ENCODE data around the gene ARTN. TPM values are rescaled to one million over a fixed set of nuclear protein-coding genes. Genes with fewer than 3 reads are reported as not detected.
A peak's percentile ranks its signal among the peaks of the same experiment; 100 is the strongest.

Gene ARTN
- total RNA-seq, 1 donor from 2014 or later, result not detected

DNA sequence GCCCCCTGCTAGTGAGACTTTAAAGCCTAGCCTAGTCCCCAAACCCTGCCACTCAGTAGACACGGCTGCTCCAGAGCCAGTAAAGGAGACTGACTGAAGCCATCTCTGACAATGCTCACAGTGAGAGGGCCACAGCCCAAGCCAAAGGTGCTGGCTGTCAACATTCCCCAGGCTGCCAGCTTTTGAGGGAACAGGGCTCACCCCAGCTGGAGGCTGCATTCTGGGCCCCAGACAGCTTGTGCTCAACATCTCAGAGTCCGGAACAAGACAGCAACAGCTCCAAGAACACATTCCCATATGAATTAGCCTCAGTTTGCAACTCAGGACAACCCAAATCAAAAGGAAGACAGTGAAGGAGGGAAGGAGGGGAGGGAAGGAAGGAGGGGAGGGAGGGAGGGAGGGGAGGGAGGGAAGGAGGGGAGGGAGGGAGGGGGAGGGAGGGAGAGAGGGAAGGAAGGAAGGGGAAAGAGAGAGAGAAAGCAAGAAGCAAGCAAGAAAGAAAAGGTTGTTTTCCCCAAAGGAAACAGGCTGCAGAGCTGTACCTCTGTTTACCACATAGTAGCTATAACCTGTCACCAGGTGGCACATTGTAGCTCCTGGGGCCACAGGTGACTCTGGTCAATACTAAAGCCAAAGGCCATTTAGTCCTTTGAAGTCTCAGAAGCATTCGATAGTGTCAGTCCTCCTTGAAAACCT, 5.4 kb downstream of the ARTN start:
- intact Hi-C loops (cut with micrococcal nuclease), result loop anchor here (5.0 kb wide), 1 partner anchor 177 kb away; no protein-coding TSS in a partner anchor
- peak; percentile 70 for DNase-seq

DNA sequence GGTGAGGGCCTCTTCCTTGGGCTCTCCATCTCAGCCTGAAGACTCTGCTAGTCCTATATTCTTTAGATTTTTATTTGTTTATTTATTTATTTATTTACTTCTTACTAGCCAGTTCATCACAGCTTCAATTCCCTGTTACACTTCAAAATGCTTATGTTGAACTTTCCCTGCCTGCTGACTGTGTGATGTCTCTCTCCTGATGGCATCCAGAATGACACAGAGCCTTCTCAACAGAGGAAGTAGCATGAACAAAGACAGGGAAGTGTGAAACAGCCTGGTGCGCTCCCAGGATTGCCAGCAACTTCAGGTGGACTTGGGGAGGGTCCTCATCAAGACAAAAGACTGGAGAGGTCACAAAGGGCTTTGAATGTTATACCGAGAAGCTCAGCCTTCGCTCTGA, 8.8 kb downstream of the ARTN start:
- no peak for DNase-seq
- intact Hi-C loops (cut with micrococcal nuclease), result no loop called here

More for the DNA sequence above, 5.4 kb downstream of the ARTN start:
- ATAC-seq, result peak; percentile 69

DNA sequence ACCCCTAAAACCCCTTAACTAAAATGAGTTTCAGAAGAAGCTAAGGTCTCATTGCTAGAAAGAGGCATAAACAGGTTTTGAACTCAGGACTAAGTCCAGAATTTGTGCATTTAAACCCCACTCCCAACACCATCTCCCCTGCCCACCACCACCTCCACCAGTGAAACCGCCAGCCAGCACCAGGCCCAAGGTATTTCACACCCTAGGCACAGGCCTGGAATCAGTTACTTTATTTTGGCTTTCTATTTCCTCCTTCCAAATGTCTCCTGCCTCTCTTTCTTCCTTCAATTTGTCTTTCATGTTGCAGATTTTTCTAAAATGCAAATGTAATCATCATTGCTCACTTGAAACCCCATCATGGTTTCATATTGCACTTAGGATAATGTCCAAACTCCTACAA, 11.3 kb downstream of the ARTN start:
- DNase-seq, result no peak
- ATAC-seq, result no peak
- intact Hi-C loops (cut with micrococcal nuclease), result no loop called here

More for the DNA sequence above, 8.8 kb downstream of the ARTN start:
- no peak for ATAC-seq

DNA sequence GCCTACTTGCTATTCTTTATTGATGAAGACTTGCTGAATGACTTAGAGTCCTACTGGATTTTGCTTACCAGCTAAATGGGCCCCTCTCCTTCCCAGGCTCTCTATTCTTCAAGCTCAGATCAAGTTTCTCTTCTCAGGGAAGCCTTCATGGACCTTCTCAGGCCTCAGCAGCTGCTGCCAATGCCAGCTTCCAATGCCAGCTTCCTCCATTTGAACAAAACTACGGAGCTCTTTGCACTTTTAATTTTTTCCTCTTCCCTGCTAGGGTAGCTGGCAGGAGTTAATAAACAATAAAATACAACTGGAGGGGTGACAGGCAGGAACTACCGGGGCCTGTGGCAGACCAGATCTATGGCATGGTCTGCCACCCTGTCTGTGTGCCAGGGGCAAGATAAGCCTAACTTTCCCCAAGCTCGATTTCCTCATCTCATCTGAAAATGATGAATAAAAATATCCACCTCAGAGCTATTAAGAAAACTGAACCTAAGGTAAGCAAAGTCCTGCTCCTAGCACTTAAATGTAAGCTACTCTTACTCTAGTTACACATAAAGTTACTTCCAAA, 12.2 kb downstream of the ARTN start:
- intact Hi-C loops (cut with micrococcal nuclease), result no loop called here
- ATAC-seq (no peak), DNase-seq (no peak)

DNA sequence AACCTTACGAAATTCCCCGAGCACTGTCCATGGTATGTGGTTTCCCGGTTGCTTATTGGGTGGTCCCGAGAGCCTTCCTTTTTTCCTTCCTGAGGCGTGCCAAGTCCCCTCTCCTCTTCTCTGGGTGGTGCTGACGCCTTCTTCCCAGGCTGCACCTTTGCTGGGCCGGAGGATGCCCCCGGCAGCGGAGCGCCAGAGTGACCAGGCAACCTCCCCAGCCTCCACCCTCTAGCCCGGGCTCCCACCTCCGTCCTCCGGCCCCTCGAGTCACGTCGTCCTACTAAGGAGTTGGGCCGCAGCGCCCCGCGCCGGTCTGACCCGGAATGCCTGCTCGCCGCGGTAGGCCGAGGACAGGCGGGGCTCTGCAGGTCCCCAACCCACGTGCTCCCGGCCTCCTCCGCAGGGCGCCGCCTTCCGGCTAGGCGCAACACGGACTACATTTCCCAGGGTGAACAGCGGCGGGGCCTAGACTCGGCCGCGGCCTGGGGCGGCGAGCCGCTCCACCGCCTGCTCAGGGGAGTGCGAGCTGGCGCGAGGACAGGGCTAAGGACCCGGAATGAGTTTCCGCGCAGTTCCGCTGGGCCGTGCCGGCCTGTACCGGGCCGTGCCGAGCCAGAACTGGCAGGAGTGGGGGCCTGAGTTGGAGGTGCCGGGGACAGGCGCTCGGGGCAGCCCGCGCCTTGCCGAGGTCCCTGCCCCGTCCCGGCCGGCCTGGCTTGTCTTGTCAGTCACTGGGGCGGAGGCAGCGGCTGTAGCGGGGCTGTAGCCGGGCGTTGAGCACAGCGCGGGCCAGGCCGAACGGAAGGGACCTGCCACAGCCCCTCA, 12.8 kb downstream of the ARTN start, which contains the start of gene IPO13:
TSS of gene IPO13 (plus strand) at position 715 of the 825 bp plus-strand sequence. CDS start 651 bp downstream, outside the sequence.
- intact Hi-C loops (cut with micrococcal nuclease), result no loop called here
- ATAC-seq, result peak; percentile 93

DNA sequence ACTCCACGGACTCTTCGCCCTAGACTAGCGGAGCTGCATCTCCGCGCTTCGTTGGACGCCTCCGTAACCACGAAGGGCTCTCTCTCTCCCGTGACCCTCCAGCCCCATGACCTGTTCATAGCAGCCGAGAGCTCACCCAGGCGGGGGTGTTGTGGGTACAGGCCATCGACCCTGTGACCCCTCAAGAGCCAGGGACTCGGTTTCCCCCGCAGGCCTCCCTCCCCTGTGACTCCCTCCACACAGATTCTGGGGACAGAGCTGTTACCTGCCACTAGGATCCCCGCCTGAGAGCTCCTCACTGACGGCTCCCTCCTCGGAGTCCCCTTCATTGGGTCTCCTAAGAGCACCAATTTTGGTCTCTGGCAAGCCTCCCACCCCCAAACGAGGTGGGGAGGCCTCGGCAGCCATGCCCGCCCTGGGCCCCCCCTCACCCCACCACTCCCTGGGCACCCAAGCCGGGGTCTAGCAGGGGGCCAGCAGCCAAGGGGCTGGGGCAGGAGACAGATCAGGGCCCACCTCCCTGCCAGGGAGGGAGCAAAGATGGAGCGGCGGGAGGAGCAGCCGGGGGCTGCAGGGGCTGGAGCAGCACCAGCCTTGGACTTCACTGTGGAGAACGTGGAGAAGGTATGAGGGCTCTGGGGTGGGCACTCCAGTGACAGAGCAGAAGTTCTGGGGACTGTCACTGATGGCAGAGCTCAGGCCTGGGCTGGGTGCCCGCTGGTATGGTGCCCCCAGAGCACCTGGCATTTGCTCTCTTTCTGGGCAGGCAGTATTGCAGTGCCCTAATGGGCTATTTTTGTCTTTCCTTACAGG, 13.7 kb downstream of the ARTN start:
- peak; percentile 63 for ATAC-seq
- peak; percentile 82 for DNase-seq
- intact Hi-C loops (cut with micrococcal nuclease), result no loop called here

More for the DNA sequence above, 12.8 kb downstream of the ARTN start, which contains the start of gene IPO13:
- DNase-seq, result peak; percentile 97

DNA sequence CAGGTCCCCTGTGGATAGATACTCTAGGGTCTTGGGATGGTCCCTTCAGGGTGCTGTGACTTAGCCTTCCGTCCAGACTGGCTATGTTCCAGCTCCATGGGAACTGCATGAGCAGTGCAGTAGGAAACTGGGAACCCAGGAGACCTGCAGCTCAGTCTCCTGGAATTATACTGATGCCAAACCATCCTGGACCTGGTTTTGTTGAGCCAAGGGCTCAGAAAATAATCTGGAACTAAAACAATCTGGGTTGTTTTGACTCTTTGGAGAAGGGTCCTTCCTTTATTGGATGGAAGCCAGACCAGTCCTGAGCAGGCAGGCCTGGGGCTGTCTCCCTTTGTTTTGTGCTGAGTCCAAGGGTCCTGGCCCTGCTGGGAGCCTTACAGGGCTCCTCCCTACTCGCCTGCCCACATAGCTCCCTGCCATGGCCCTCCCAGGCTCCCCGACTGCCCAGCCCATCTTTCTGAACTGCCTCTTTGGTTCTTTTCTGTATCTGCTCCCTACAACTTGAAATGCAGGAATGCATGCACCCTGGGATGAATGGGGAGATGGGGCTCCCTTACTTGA, 14.4 kb downstream of the ARTN start:
- intact Hi-C loops (cut with micrococcal nuclease), result no loop called here
- no peak for DNase-seq
- ATAC-seq, result no peak

DNA sequence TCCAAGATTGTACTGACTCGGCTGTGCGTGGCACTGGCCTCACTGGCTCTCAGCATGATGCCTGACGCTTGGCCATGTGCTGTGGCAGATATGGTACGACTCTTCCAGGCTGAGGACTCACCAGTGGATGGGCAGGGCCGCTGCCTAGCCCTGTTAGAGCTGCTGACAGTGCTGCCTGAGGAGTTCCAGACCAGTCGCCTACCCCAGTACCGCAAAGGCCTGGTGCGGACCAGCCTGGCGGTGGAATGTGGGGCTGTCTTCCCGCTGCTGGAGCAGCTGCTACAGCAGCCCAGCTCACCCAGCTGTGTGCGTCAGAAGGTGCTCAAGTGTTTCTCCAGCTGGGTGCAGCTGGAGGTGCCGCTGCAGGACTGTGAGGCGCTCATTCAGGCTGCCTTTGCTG, 16.1 kb downstream of the ARTN start:
- DNase-seq (peak; percentile 56), ATAC-seq (peak; percentile 0)
- intact Hi-C loops (cut with micrococcal nuclease), result no loop called here

DNA sequence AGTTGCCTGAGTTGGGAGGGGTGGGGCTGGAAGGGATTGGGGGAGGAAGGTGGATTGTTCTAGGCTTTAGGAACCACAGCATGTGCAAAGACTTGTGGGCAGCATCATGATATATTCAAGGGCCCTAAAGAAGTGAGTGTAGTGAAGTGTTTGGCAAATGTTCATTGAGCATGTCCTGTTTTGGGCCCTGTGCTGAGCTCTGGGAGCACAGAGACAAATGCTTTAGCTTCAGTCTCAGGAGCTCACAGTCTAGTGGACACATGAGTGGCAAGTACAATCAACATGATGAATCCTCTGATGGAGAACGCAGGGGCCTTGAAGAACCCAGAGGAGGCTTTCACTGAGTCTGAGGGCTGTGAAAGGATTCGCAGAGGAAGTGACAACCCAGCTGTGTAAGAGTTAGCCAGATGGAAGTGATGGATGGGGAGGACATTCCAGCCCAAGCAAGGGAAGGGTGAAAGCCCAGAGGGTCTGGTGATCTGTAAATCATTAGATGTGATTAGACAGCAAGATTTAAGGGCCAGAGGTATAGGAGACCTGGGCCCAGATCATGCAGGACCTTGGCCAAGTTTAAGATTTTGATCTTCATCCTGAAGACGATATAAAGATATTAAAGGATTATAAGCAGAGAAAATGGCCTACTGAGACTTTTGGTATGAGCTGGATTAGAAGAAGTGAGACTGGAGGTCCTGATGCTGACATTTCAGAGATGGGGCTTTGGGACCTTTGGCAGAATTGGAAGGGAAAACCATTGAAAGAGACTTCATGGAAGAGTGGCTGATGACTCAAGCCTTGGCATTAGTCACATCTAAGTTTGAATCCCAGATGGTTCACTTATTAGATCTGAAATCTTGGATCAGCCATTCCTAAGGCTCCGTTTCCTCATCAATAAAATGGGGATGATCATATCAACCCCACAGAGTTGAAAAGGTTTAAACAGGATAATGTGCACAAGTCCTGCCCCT, 17.7 kb downstream of the ARTN start:
- ATAC-seq, result no peak
- intact Hi-C loops (cut with micrococcal nuclease), result no loop called here

DNA sequence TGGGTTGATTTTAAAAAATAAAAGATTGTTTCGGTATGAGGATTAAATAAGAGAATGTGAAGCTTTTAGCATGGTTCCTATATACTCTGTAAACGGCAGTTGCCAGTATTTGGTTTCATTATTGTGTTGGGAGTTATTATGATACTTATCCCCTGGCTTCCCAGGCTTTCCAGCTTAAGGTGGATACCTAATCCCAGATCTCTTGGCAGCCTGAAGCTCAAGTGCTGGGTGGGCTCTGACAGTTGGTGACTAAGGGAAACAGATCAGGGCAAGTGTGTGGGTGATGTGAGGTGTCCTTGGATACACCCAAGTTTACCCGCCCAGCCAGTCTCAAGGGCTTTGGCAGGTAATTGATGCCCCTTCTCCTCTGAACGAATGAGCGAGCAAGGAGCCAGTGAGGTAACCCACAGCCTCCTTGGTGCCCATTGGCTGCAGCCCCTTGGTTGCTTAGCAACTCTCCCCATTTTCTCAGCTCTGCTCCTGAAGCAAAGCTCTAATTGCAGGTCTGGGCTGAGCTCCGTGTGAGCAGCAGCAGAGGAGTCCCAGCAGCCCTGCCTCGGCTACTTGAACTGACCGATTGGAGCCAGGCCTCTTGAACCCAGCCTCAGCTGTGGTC, 19.2 kb downstream of the ARTN start:
- no peak for ATAC-seq
- intact Hi-C loops (cut with micrococcal nuclease), result no loop called here
- DNase-seq, result no peak

More for the DNA sequence above, 17.7 kb downstream of the ARTN start:
- no peak for DNase-seq

DNA sequence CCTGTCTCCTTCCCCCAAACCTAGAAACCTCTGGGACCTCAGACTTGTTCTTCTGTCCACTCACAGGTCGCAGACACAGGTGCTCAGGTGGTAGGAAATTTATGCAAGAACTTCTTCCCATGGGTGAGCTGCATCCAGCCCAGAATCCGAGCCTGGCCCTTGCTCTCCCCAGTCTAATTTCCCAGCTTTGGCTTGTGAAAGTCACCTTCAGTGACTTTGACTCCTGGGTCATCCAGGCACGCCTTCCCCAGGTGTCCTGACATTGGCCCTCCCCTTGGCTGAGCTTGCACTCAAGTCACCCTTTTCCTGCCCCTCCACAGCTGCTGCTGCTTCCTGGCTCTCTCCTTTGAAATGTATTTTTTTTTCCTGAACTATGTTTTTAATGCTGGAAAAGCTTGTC, 19.8 kb downstream of the ARTN start:
- ATAC-seq, result no peak
- DNase-seq, result no peak
- intact Hi-C loops (cut with micrococcal nuclease), result no loop called here

DNA sequence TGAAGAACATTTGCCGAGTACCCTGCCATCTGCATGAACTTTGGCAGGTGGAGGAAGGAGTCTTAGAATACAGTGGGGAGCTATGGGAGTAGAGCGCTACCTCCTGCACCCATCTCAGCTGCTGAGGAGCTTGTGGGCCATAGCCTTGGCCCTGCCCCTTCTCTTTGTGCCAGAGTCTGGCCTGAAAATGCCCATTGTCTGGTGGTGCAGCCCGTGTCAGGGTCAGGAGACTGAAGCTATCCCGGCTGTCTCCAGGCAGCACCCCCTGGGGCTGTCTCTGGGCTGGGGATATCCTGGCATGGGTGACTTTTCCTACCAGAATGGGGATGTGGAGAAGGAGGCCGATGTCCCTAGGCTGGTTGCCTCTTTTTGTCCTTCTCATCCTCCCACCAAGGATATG, 20.4 kb downstream of the ARTN start:
- DNase-seq, result no peak
- no peak for ATAC-seq
- intact Hi-C loops (cut with micrococcal nuclease), result no loop called here

DNA sequence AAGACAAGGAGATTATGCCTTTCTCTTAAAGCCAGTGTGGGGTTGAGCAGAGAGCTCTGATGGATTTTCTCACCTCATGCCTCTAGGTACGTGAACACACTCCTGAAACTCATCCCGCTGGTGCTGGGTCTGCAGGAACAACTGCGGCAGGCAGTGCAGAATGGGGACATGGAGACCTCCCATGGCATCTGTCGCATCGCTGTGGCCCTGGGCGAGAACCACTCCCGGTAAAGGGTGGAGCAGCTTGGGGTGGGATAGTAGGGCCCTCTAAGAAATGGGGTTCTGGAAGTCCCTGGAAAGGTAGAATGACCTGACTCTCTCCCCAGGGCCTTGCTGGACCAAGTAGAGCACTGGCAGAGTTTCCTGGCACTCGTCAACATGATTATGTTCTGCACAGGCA, 22.6 kb downstream of the ARTN start:
- DNase-seq (no peak), ATAC-seq (no peak)
- intact Hi-C loops (cut with micrococcal nuclease), result no loop called here

DNA sequence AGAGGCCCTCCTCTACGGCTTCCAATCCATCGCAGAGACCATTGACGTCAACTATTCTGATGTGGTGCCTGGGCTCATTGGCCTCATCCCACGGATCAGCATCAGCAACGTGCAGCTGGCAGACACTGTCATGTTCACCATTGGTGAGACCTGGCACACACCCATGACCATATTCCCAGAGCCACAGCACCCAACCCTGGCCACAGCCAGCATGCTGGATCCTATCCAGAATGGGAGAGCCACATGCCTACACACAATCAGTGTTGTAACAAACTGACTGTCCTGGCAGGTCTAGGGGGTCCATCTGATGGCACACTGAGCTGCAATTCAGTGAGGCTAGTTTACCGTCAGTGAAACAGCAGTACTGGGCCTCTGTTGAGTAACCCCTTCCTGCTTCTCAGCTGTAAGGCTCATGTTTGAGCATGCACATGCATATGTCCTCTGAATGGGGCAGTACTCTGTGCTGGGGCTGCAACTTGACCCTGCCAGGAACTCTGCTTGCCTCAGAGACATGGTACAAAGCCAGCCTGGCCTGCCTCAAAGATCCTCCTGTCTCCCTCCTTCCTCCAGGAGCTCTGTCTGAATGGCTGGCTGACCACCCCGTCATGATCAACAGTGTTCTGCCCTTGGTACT, 23.9 kb downstream of the ARTN start:
- intact Hi-C loops (cut with micrococcal nuclease), result no loop called here
- ATAC-seq (no peak), DNase-seq (no peak)

DNA sequence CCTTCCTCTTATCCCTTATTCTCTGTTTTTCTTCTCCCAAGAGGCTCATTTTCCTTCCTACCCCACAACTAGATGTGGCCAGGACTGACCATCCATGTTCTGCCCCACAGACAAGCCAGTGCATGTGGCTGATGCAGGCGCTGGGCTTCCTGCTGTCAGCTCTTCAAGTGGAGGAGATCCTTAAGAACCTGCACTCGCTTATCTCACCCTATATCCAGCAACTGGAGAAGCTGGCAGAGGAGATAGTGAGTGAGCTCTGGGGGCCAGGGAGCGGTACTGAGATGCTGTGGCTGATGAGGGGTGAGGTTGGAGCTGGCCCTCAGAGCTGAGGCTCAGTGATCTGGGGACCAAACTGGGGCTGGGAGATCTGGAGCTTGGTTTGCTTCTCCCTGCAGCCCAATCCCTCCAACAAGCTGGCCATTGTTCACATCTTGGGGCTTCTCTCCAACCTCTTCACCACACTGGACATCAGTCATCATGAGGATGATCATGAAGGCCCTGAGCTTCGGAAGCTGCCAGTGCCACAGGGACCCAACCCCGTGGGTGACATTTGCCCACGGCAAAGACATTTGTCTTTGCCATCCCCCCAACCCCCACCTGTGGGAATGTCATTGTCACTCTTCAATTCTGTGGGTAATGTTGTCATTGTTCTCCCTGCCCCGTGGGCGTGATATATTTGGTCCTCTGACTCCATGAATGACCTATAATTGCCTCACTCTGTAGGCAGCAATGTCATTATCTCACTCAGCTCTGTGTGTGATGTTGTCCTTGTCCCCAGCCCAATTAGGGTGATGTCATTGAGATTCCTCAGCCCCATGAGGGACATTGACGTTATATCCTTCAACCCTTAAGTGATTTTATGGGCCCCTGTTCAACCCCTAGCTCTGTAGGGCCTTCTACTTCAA, 25.0 kb downstream of the ARTN start:
- ATAC-seq, result no peak
- intact Hi-C loops (cut with micrococcal nuclease), result no loop called here
- no peak for DNase-seq

DNA sequence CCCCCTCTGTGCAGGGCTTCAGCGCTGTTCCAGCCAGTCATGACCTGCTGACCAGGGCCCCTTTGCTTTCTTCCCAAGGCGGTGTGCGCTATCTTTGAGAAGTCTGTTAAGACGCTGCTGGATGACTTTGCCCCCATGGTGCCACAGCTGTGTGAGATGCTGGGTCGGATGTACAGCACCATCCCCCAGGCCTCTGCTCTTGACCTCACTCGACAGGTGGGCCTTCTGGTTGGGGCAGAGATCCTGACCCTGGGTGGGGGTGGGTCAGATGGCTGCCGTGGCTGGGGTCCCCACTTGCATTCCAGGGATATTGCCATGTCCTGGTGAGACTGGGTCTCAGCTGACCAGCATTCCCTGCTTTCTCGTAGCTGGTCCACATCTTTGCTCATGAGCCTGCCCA, 27.2 kb downstream of the ARTN start:
- no peak for ATAC-seq
- no peak for DNase-seq
- intact Hi-C loops (cut with micrococcal nuclease), result no loop called here

Measured in left ventricle myocardium superior (tissue), 1 donor.